ENCODE measurements around the gene KCTD17. TPM values are rescaled to one million over a fixed set of nuclear protein-coding genes. Genes with fewer than 3 reads are reported as not detected.
A peak's percentile ranks its signal among the peaks of the same experiment; 100 is the strongest.
"Not testable (repeated sequence)": the region's sequence is repeated elsewhere in the genome, so short reads cannot be mapped to it uniquely, and the experiment has no call there.

Gene KCTD17
- total RNA-seq, 4 donors from 2014 or later, result 9.5 to 30.5 (median 13.5) TPM

- H3K27me3 ChIP-seq, result peaks cover 0 to 7% of the 10 kb centered on the region in 2 donors
- DNase-seq, result no peak
- H3K36me3 ChIP-seq, result no peaks in the 10 kb centered on the region
- H3K4me1 ChIP-seq, result peaks cover 0 to 7% (median 0%) of the 10 kb centered on the region in 4 donors
- no peak overlapping the region for H3K27ac ChIP-seq
- TF ChIP-seq POLR2A (IDR thresholded peaks at IDR 0.05), result no peak
- no peak for TF ChIP-seq CTCF (IDR thresholded peaks at IDR 0.05)
- no peaks in the 10 kb centered on the region for H3K9me3 ChIP-seq
- peak overlapping the region in 1 of 4 donors; percentile 26 for H3K4me3 ChIP-seq
These were observed 17.3 kb downstream of the KCTD17 start for GRCh38 chr22:37068859-37069258.

GRCh38 chr22:37069319-37069718, 17.8 kb downstream of the KCTD17 start:
- H3K4me1 ChIP-seq, result peaks cover 0 to 7% (median 0%) of the 10 kb centered on the region in 4 donors
- no peak for TF ChIP-seq POLR2A (IDR thresholded peaks at IDR 0.05)
- no peak for TF ChIP-seq CTCF (IDR thresholded peaks at IDR 0.05)

GRCh38 chr22:37069719-37070118, 18.2 kb downstream of the KCTD17 start:
- Histone ChIP-seq H3K27me3 (peaks cover 0 to 7% of the 10 kb centered on the region in 2 donors), H3K36me3 (no peaks in the 10 kb centered on the region)
- TF ChIP-seq POLR2A (IDR thresholded peaks at IDR 0.05) (no peak), CTCF (IDR thresholded peaks at IDR 0.05) (no peak)

More at GRCh38 chr22:37069319-37069718, 17.8 kb downstream of the KCTD17 start:
- Histone ChIP-seq H3K27me3 (peaks cover 0 to 7% of the 10 kb centered on the region in 2 donors), H3K27ac (no peak overlapping the region), H3K36me3 (no peaks in the 10 kb centered on the region), H3K9me3 (no peaks in the 10 kb centered on the region), H3K4me3 (no peak overlapping the region)
- DNase-seq, result no peak

GRCh38 chr22:37070334-37070733, 18.8 kb downstream of the KCTD17 start:
- peaks cover 0 to 7% (median 0%) of the 10 kb centered on the region in 4 donors for H3K4me1 ChIP-seq
- no peaks in the 10 kb centered on the region for H3K36me3 ChIP-seq
- no peak for TF ChIP-seq CTCF (IDR thresholded peaks at IDR 0.05)
- no peak for TF ChIP-seq POLR2A (IDR thresholded peaks at IDR 0.05)
- peaks cover 0 to 7% of the 10 kb centered on the region in 2 donors for H3K27me3 ChIP-seq
- no peak for DNase-seq
- no peaks in the 10 kb centered on the region for H3K9me3 ChIP-seq
- no peak overlapping the region for H3K4me3 ChIP-seq
- H3K27ac ChIP-seq, result no peak overlapping the region

More at GRCh38 chr22:37069719-37070118, 18.2 kb downstream of the KCTD17 start:
- peaks cover 0 to 7% (median 0%) of the 10 kb centered on the region in 4 donors for H3K4me1 ChIP-seq
- no peaks in the 10 kb centered on the region for H3K9me3 ChIP-seq
- H3K4me3 ChIP-seq, result no peak overlapping the region
- H3K27ac ChIP-seq, result no peak overlapping the region
- no peak for DNase-seq

GRCh38 chr22:37070744-37071143, 19.2 kb downstream of the KCTD17 start:
- Histone ChIP-seq H3K36me3 (no peaks in the 10 kb centered on the region), H3K9me3 (no peaks in the 10 kb centered on the region), H3K27me3 (peaks cover 0 to 7% of the 10 kb centered on the region in 2 donors), H3K4me1 (peaks cover 0 to 7% (median 0%) of the 10 kb centered on the region in 4 donors), H3K27ac (no peak overlapping the region), H3K4me3 (no peak overlapping the region)
- TF ChIP-seq POLR2A (IDR thresholded peaks at IDR 0.05) (no peak), CTCF (IDR thresholded peaks at IDR 0.05) (no peak)
- DNase-seq, result no peak

- not testable (repeated sequence) for H3K27me3 ChIP-seq, H3K36me3 ChIP-seq
These were observed 20.5 kb downstream of the KCTD17 start for GRCh38 chr22:37071850-37072592.

More at GRCh38 chr22:37071850-37072592, 20.5 kb downstream of the KCTD17 start:
- not testable (repeated sequence) for DNase-seq, H3K4me3 ChIP-seq, H3K27ac ChIP-seq, H3K4me1 ChIP-seq, H3K9me3 ChIP-seq

All from Peyer's patch (tissue), 4 donors.